Sigmoid colon (tissue), 7 donors: Measurements from ENCODE around the gene RASL10A. TPM values are rescaled to one million over a fixed set of nuclear protein-coding genes. Genes with fewer than 3 reads are reported as not detected.

Experiments
- DNase-seq: peaks from one replicate; pipeline ENCODE4 v3.0.0-alpha.2; 2019
- H3K27ac ChIP-seq, 4 donors: fragments of 200-600 bp; sonication (generic); one replicate each; pipeline ENCODE4 v1.5.1; 2016 to 2019; ENCODE audit warnings: mild to moderate bottlenecking in 1 of 4
- H3K27me3 ChIP-seq, 3 donors: fragments of 200-600 bp; sonication (generic); one replicate each; pipeline ENCODE4 v1.5.1; 2019; ENCODE audit warnings: mild to moderate bottlenecking in 1 of 3
- H3K36me3 ChIP-seq, 4 donors: fragments of 200-600 bp; sonication (generic); one replicate each; pipeline ENCODE4 v1.5.1; 2016 to 2019
- H3K4me1 ChIP-seq, 4 donors: fragments of 200-600 bp; sonication (generic); one replicate each; pipeline ENCODE4 v1.5.1; 2017 to 2019
- H3K4me3 ChIP-seq, 4 donors: fragments of 200-600 bp; sonication (generic); one replicate each; pipeline ENCODE4 v1.5.1; 2017 to 2019; ENCODE audit warnings: mild to moderate bottlenecking in 2 of 4, moderate library complexity in 1 of 4
- H3K9me3 ChIP-seq, 4 donors: fragments of 200-600 bp in 3 of 4; sonication (generic) in 3 of 4; one replicate each; pipeline versions ENCODE4 v1.5.1 to v1.6.1; 2013 to 2019
- CTCF ChIP-seq, 4 experiments: fragments of 450-650 bp in 3 of 4; fragments of 200-600 bp in 1 of 4; IDR thresholded peaks; one replicate each; pipeline ENCODE4 v1.5.1; 2016 to 2019; ENCODE audit warnings: antibody characterized with exemption in 4 of 4, mild to moderate bottlenecking in 3 of 4, moderate library complexity in 2 of 4
- EP300 ChIP-seq, 4 donors: sonication (generic); formaldehyde crosslinking; IDR thresholded peaks; one replicate each; pipeline ENCODE4 v1.6.1; 2017; ENCODE audit warnings: antibody characterized with exemption in 4 of 4
- POLR2A ChIP-seq, 2 donors: fragments of 450-650 bp; IDR thresholded peaks; one replicate each; pipeline ENCODE4 v1.6.1; 2016; ENCODE audit warnings: antibody characterized with exemption in 2 of 2, mild to moderate bottlenecking in 2 of 2, moderate library complexity in 2 of 2
- POLR2AphosphoS5 ChIP-seq, 4 donors: sonication (generic); formaldehyde crosslinking; IDR thresholded peaks; one replicate each; pipeline ENCODE4 v1.6.1; 2017; ENCODE audit warnings: antibody characterized with exemption in 4 of 4
- WGBS, 2 donors: extraction: QIAGEN DNeasy Blood & Tissue Kit; methylation state at CpG; one replicate each; pipeline ENCODE4 v1.1.7; 2013; 5-methylcytosine and 5-hydroxymethylcytosine counted together
- intact Hi-C: fragments of 100-400 bp; cut with DNase I; formaldehyde crosslinking; loops from one replicate; pipeline ENCODE4 v1.15.1; 2023
- polyA plus RNA-seq, 3 donors: library from polyadenylated mRNA; stranded (reverse); fragments of 200-250 nt; gene quantifications; one replicate each; pipeline ENCODE4 v1.2.3, GENCODE V29; 2013
- total RNA-seq, 4 donors: library from RNA; depleted of rRNA; stranded (reverse); fragments of >200 nt; gene quantifications; one replicate each; pipeline ENCODE4 v1.1.0, GENCODE V29; 2016
- donor health status: healthy with polysubstance abuse.
- donor health status: Bipolar disorder and iron deficiency.
- donor health status: healthy.

The RASL10A gene
- total and polyA plus RNA-seq, 7 donors: 0.33 to 3.0 (median 1.4) TPM; not detected in 2

DNA sequence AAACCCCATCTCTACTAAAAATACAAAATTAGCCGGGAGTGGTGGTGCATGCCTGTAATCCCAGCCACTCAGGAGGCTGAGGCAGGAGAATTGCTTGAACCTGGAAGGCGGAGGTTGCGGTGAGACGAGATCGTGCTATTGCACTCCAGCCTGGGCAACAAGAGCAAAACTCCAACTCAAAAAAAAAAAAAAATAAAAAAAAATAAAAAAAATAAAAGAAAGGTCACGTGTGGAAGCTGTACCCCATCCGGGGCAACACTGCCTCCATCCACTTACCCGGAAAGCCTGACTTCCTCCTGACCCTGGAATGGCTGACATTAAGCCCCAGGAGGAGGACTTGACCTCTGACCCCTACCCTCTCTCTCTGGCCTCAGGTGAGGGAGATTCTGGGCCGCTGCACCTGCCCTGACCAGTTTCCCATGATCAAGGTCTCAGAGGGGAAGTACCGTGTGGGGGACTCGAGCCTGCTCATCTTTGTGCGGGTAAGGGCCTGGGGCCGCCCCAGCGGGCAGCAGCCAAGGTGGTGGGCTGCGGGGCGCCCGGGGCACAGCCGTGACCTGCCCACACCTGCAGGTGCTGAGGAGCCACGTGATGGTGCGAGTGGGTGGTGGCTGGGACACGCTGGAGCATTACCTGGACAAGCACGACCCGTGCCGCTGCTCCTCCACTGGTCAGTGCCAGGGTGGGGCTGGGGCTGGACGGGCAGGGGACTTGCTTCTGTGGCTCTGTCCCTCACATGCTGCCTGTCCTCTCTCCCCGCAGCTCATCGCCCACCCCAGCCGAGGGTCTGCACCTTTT is 5.2 kb downstream of the RASL10A start:
- no peak for TF ChIP-seq EP300 (IDR thresholded peaks at IDR 0.05)
- no peak for TF ChIP-seq CTCF (IDR thresholded peaks at IDR 0.05)
- TF ChIP-seq POLR2AphosphoS5 (IDR thresholded peaks at IDR 0.05): no peak
- TF ChIP-seq POLR2A (IDR thresholded peaks at IDR 0.05): no peak
- Histone ChIP-seq H3K27ac (peak overlapping the region; percentile 86 to 94 (median 88)), H3K36me3 (no peaks in the 10 kb centered on the region), H3K9me3 (no peaks in the 10 kb centered on the region), H3K4me3 (peak overlapping the region in 2 of 4 donors; percentile 2 to 34), H3K4me1 (peaks cover 0 to 88% (median 72%) of the 10 kb centered on the region in 4 donors), H3K27me3 (peaks cover 15 to 22% (median 21%) of the 10 kb centered on the region in 3 donors)
- intact Hi-C loops: no loop called here
- 35 to 65% methylated on average over 28 of the region's 28 CpGs for WGBS, 2 donors
- DNase-seq: peak; percentile 79

DNA sequence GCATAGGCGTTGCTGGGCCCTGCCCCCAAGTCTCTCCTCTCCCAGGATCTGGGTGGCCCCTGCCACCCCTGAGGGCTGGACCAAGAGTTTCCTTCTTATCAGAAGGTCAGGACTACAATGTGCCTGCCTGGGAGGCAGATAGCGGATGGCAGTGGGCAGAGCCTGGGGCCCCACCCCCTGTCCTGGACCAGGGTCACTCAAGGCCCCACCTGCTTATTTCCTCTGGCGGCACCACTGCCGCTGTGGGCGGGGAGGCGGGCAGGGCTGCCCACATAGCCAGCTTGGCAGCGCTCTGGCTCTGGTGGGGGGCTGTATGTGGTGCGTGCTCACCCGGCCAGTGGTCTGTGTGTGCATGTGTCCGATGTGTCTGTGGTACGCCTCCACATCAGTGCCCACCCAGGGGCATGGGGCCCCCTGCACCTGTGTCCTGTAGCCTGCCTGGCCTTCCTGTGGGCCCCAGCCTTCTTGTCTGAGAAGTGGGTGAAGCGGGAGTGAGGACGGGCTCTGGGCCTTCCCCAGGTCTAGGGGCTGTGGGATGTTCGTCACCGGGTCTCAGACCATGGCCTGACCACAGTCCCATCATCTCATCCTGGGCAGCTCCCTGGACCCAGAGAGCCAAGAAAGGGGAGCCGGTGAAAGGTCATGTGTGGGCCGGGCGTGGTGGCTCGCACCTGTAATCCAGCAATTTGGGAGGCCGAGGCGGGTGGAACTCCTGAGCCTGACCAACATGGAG is 6.0 kb downstream of the RASL10A start:
- DNase-seq: peak; percentile 71
- H3K27ac ChIP-seq: peak overlapping the region; percentile 86 to 94 (median 88)
- peaks cover 0 to 81% (median 65%) of the 10 kb centered on the region in 4 donors for H3K4me1 ChIP-seq
- no peaks in the 10 kb centered on the region for H3K36me3 ChIP-seq
- TF ChIP-seq EP300 (IDR thresholded peaks at IDR 0.05): no peak
- TF ChIP-seq POLR2AphosphoS5 (IDR thresholded peaks at IDR 0.05): no peak
- TF ChIP-seq POLR2A (IDR thresholded peaks at IDR 0.05): no peak
- TF ChIP-seq CTCF (IDR thresholded peaks at IDR 0.05): no peak
- WGBS, 2 donors: 47 to 75% methylated on average over 21 of the region's 21 CpGs
- H3K9me3 ChIP-seq: no peaks in the 10 kb centered on the region
- H3K27me3 ChIP-seq: peaks cover 9 to 14% (median 13%) of the 10 kb centered on the region in 3 donors
- intact Hi-C loops: no loop called here
- H3K4me3 ChIP-seq: peak overlapping the region in 2 of 4 donors; percentile 81 to 94

- Histone ChIP-seq H3K27me3 (peaks cover 3 to 7% (median 6%) of the 10 kb centered on the region in 3 donors), H3K9me3 (no peaks in the 10 kb centered on the region), H3K36me3 (no peaks in the 10 kb centered on the region), H3K27ac (peak overlapping the region; percentile 86 to 94 (median 88)), H3K4me1 (peaks cover 0 to 74% (median 58%) of the 10 kb centered on the region in 4 donors), H3K4me3 (peak overlapping the region in 2 of 4 donors; percentile 81 to 94)
- peak; percentile 69 for DNase-seq
- whole genome bisulfite sequencing, 2 donors: 70% methylated on average over 13 of the region's 13 CpGs
- intact Hi-C loops: no loop called here
- TF ChIP-seq POLR2AphosphoS5 (IDR thresholded peaks at IDR 0.05) (no peak), POLR2A (IDR thresholded peaks at IDR 0.05) (no peak), CTCF (IDR thresholded peaks at IDR 0.05) (no peak), EP300 (IDR thresholded peaks at IDR 0.05) (no peak)
These were observed 6.7 kb downstream of the RASL10A start for GRCh38 chr22:29308791-29309262.

DNA sequence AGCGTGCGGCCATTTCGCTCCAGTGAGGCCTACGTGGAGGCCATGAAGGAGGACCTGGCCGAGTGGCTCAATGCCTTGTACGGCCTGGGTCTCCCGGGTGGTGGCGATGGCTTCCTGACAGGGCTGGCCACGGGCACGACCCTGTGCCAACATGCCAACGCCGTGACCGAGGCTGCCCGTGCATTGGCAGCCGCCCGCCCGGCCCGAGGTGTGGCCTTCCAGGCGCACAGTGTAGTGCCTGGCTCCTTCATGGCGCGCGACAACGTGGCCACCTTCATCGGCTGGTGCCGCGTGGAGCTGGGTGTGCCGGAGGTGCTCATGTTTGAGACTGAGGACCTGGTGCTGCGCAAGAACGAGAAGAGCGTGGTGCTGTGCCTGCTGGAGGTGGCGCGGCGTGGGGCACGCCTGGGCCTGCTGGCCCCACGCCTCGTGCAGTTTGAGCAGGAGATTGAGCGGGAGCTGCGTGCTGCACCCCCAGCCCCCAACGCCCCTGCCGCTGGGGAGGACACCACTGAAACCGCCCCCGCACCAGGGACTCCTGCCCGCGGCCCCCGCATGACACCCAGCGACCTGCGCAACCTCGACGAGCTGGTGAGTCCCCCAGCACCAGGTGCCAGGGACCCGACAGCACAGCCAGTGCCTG is 7.2 kb downstream of the RASL10A start:
- WGBS, 2 donors: 83 to 89% methylated on average over 50 of the region's 50 CpGs
- peaks cover 0 to 70% (median 54%) of the 10 kb centered on the region in 4 donors for H3K4me1 ChIP-seq

More for the DNA sequence above, 7.2 kb downstream of the RASL10A start:
- H3K9me3 ChIP-seq: no peaks in the 10 kb centered on the region
- intact Hi-C loops: no loop called here
- H3K27ac ChIP-seq: peak overlapping the region; percentile 86 to 94 (median 88)
- DNase-seq: peak; percentile 71
- no peaks in the 10 kb centered on the region for H3K36me3 ChIP-seq
- H3K4me3 ChIP-seq: peak overlapping the region; percentile 65 to 94 (median 87)
- TF ChIP-seq CTCF (IDR thresholded peaks at IDR 0.05) (no peak), POLR2AphosphoS5 (IDR thresholded peaks at IDR 0.05) (peak in 1 of 4 donors; percentile 7)
- peaks cover 0 to 2% (median under 1%) of the 10 kb centered on the region in 3 donors for H3K27me3 ChIP-seq
